Raji (cell line): ENCODE measurements around the gene ZBTB11.

ENCODE experiments used
- POLR2A ChIP-seq: IDR thresholded peaks from 2 replicates; pipeline ENCODE4 v1.6.1; 2011; ENCODE audit warnings: low read depth, low read length, control low read depth; ENCODE audit not compliant: insufficient read depth

Gene ZBTB11

DNA sequence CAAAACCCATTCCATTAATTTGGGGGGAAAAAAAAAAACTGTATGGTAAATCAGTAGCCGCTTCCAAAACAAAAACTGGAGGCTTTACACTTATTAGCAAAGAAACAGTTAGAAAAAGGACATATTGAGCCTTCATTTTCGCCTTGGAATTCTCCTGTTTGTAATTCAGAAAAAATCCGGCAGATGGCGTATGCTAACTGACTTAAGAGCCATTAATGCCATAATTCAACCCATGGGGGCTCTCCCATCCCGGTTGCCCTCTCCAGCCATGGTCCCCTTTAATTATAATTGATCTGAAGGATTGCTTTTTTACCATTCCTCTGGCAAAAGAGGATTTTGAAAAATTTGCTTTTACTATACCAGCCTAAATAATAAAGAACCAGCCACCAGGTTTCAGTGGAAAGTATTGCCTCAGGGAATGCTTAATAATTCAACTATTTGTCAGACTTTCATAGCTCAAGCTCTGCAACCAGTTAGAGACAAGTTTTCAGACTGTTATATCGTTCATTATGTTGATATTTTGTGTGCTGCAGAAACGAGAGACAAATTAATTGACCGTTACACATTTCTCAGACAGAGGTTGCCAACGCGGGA lies 18.9 kb upstream of the ZBTB11 start:
- TF ChIP-seq POLR2A, result no peak

DNA sequence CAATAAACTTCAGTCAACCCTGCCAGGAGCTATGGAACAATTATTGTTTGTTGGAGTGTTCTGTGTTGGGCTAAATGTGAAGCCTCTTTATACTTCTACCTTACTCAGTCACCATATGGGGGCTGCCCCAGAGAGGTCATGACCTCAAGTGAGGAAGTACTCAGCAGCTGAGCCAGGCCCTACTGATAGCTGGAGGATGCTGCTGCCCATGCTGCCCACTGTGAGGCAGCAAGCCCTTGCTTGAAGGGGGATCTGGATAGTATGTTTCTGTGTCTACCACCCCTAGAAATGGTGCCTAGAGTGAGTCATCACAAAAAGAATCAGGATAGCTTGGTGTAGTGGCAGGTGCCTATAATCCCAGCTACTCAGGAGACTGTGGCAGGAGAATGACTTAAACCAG lies 14.0 kb upstream of the ZBTB11 start:
- TF ChIP-seq POLR2A, result no peak

DNA sequence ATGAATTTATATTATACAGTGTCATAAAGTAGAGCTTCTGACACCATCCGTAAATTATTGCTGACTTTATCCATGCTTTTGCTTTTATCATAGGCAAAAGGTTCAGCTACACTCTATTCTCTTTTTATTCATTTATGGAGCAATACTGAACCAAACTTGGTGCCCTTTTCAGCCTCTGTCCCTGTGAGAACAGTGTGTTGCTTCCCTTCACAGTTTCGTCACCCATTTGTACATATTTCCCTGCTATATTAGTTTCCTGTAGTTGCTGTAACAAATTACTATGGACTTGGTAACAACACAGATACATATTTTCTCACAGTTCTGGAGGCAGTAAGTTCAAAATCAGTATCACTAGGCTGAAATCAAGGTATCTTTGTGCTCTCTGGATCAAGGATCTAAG lies 12.4 kb upstream of the ZBTB11 start:
- TF ChIP-seq POLR2A, result no peak

DNA sequence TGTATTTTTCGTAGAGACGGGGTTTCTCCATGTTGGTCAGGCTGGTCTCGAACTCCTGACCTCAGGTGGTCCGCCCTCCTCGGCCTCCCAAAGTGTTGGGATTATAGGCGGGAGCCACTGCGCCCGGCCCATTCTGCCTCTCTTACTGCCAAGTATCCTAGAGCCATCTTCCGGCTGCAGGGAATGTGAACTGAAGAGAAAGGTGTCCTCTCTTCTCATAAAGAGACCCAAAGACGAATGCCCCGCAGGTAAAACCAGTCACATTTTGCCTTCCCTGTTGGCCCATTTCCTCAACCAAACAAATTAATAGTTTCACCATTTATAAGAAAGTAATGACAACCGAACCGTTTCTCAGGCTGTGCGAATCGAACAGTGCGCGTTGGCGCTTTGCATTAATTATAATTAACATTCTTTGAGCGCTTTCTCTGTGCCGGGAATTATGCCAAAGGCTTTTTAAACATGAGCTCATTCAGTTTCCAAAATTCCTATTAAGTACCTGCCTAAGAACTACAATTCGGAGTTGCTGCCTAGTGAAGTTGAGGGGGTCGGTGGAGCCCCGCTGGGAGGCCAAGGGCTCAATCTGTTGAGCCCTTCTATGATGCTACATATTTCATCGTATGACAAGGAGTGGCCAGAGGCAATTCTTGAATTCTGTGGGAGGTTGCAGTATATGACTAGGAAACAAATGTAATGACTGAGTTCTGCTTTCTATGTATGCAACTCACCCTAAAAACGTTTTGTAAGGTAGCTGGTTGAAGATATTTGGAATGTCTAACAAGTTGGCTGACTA lies 10.4 kb upstream of the ZBTB11 start:
- no peak for TF ChIP-seq POLR2A

DNA sequence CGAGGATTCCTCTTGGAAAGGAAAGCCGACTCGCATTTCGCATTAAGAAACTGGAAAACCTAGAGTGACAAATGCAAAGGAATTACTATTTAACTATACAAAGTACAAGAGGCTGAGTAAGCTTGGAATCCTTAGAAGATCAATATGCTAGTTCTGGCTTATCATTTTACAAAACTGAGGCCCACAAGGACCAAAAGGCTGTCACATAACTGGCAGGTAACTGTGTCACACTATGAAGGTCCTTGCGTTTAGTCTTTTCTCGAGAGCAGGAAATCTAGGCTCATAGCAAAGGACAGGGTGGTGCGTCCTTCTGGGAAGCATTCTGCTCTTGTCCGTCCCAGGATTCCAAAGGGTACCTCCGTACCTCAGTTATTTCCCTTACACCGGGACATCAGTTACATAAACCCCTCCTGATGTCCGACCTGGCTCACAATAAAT lies 9.0 kb upstream of the ZBTB11 start:
- no peak for TF ChIP-seq POLR2A

DNA sequence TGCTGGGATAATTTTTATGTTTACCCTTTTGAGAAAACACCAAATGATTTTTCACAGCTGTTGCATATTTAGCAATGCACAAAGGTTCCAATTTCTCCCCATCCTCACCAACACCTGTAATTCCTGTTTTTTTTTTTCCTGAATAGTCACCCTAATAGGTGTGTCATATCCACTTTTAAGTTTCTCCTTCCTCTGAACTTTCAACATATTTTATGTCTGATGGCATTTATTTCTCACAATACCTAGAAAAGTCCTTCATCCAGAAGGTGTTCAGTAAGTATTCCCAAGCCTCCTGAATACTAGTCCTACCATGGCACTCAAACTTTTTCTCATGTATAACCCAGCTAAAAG lies 8.1 kb upstream of the ZBTB11 start:
- TF ChIP-seq POLR2A, result no peak

DNA sequence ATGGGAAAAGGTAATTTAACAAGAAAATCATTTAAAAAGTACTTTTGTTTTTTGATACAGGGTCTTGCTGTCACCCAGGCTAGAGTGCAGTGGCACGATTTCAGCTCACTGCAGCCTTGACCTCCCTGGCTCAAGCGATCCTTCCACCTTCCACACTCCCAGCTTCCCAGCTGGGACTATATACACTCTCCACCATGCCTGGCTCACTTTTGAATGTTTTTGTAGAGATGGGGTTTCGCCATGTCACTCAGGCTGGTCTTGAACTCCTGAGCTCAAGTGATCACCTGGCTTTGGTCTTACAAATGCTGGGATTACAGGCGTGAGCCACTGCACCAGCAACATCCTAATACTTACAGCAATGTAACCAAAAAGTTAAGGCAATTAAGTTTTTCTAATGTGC lies 3.5 kb upstream of the ZBTB11 start:
- TF ChIP-seq POLR2A, result no peak

DNA sequence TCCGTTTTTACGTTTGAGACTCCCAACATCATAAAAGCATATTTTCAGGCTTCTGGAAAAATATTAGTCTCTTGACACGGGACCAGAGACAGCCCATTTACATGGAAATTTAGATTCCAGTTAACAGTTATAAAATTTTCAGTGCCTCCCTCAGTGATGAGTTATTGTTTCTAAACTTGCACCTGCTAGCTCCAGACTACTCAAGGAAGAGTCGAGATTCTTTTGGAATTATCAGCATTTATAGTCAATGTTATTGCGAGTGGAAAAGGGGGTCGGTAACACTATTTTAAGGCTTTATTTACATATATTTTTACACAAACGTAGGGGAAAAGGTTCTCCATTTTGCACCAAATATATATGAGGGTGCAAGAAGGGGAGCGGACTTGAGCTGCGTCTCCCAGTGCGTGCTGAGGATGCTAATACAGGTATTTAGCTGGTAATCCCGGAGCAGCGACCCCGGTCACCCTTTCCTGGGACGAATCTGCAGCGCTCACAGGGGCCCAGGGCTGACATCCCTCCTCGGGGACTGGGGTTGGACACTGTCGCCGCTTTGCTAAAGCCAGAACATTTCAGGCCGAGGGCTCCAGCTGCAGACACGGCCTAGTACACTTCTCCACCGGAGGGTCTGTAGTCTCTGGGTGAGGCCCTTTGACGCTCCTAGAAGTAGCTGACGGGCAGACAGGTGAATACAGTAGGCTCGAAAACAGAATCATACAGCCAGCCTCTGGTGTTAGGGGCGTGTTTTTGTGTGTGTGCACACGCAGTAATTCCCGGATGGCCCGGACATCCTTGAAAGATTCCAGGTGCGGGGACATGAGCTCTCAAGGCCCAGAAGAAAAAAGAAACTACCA lies 729 bp upstream of the ZBTB11 start:
- TF ChIP-seq POLR2A, result no peak

DNA sequence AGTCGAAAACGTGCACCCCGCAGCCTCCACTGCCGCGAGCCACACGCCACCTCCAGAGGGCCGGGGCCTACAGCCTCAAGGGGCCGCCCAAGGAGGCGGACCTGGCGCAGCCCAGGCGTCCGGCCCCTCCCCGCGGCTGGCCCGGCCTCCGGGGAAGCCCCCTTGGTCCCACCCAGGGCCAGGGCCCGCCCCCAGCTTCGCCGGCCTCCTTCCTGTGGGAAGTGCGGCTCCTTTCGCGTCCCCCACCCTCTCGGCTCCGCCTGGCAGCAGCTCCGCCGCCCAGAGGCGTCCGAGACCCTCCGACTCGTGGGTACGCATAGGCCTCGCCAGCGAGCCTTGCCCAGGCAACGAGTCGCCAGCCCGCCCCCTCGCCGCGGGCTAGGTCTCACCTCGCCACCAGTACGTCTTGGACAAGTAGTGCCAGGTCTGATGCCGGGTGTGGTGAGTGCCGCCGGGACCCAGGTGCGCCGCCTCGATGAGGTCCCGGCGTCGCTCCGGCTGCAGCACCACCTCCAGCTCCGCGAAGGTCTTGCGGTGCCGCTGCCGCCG lies 642 bp downstream of the ZBTB11 start:
- TF ChIP-seq POLR2A, result peak; percentile 69

DNA sequence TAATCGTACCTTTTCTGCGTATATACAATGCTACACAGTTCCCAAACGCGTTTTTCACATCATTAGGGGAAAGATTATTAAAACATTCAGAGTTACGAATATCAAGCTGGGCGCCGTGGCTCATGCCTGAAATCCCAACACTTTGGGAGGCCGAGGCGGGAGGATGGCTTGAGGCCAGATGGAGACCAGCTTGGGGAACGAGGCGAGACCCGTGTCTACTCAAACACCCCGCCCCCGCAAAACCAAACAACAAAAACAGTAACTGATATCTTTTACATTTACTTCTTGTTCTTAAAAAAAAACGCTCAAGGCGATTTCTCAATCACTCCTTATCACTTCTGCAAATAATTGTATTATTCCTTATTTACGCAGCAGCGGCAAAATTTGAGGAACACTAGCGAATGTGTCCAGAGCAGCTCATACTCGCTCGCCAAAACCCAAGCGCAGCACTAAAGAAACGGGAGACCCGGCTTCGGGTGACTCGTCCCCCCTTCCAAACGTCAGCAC lies 1.2 kb downstream of the ZBTB11 start:
- no peak for TF ChIP-seq POLR2A

DNA sequence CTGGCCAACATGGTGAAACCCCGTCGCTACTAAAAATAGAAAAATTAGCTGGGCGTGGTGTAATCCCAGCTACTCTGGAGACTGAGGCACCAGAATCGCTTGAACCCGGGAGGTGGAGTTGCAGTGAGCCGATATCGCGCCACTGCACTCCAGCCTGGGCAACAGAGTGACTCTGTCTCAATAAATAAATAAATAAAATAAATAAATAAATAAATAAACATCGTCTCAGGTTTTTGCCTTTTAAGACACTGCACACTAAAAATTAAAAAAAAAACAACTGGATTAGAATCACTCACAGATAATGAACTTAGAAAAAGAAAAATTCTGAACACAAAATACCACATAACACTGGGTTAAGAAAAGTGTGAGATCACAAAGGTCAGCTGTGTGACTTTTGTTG lies 2.4 kb downstream of the ZBTB11 start:
- TF ChIP-seq POLR2A, result no peak

DNA sequence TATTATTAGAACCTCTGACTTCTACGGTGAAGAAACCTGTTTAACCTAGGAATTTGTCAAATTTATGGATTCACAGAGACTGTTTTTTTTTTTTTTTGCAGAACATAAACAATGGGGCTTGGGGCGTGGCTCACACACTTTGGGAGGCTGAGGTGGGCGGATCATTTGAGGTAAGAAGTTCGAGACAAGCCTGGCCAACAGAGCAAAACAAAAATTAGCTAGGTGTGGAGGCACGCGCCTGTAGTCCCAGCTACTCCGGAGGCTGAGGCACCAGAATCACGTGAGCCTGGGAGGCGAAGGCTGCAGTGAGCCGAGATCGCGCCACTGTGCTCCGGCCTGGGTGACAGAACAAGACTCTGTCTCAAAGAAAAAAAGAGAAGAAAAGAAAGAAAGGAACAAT lies 3.0 kb downstream of the ZBTB11 start:
- TF ChIP-seq POLR2A, result no peak

DNA sequence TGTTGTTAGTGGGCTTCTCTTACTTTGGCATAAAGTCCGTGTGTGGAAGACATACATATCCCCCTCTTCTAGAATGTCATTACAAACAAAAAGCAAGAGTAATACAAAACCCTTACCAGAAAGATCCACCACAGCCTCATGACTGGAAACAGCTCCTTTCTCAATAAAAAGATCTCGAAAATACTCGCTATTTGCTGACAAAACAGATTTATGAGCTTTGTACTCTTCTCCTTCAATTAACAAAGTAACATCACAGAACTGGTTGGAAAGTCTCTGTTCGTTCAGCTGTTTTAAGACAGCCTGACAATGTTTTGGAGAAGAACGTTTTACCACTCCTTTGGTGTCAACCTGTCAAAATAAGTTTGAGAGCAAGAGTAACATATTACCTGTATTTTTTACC lies 5.9 kb downstream of the ZBTB11 start:
- TF ChIP-seq POLR2A, result no peak

DNA sequence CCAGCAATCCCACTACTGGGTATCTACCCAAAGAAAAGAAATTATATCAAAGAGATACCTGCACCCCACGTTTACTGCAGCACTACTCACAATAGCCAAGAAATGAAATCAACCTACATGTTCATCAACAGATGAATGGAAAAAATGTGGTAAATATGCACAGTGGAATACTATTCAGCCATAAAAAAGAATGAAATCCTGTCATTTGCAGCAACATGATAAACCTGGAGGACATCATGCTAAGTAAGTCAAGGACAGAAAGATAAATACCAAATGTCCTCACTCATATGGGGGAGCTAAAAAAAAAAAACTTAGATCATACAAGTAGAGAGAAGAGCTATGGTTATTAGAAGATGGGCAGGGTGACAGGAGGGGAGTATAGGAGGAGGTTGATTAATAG lies 9.1 kb downstream of the ZBTB11 start:
- TF ChIP-seq POLR2A, result no peak

DNA sequence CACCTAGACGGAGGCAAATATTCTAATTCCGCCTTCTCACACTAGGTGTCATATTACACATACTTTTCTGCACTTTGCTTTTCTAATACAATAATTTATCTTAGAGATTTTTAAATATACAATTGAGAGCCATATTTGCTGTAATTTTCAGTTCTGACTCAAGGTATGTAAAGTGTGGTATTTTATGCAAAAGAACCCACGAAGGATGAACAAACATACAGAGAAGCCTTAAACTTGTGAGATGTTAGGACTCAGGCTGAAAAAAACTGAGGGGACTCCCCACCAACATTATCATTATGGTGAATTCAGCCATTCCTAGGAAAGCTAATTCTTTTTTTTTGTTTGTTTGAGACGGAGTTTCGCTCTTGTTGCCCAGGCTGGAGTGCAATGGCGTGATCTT lies 9.6 kb downstream of the ZBTB11 start:
- no peak for TF ChIP-seq POLR2A
